ENCODE results near the gene TP53BP1.

TP53BP1 gene

GRCh38 chr15:43520138-43520537 lies 27.2 kb upstream of the TP53BP1 start:
- DNase-seq (ENCODE audit: low read depth in 2 of 2): no peak

- DNase-seq (ENCODE audit: low read depth in 2 of 2): no peak
Observed at GRCh38 chr15:43519196-43519595, 26.2 kb upstream of the TP53BP1 start.

- DNase-seq (ENCODE audit: low read depth in 2 of 2): no peak
Observed at GRCh38 chr15:43518197-43518761, 25.3 kb upstream of the TP53BP1 start.

- DNase-seq (ENCODE audit: low read depth in 2 of 2): no peak
Observed at GRCh38 chr15:43517354-43518196, 24.6 kb upstream of the TP53BP1 start, which contains the start of gene MAP1A. Gene MAP1A, plus strand, starts transcription at chr15:43517608. Its CDS starts 3,866 bp downstream, at chr15:43521474.

- DNase-seq (ENCODE audit: low read depth in 2 of 2): no peak
Observed at GRCh38 chr15:43516801-43517353, 23.9 kb upstream of the TP53BP1 start.

- no peak for DNase-seq (ENCODE audit: low read depth in 2 of 2)
Observed at GRCh38 chr15:43516185-43516584, 23.2 kb upstream of the TP53BP1 start.

GRCh38 chr15:43515741-43516140 lies 22.8 kb upstream of the TP53BP1 start:
- no peak for DNase-seq (ENCODE audit: low read depth in 2 of 2)

GRCh38 chr15:43514241-43515057 lies 21.5 kb upstream of the TP53BP1 start:
- no peak for DNase-seq (ENCODE audit: low read depth in 2 of 2)

GRCh38 chr15:43513550-43513949 lies 20.6 kb upstream of the TP53BP1 start:
- DNase-seq (ENCODE audit: low read depth in 2 of 2): no peak

GRCh38 chr15:43511012-43511885 lies 18.3 kb upstream of the TP53BP1 start:
- DNase-seq (ENCODE audit: low read depth in 2 of 2): no peak

- peak; percentile 91 to 93 for DNase-seq (ENCODE audit: low read depth in 2 of 2)
Observed at GRCh38 chr15:43510200-43511011, 17.4 kb upstream of the TP53BP1 start.

GRCh38 chr15:43509660-43510199 lies 16.8 kb upstream of the TP53BP1 start:
- no peak for DNase-seq (ENCODE audit: low read depth in 2 of 2)

- DNase-seq (ENCODE audit: low read depth in 2 of 2): no peak
Observed at GRCh38 chr15:43508991-43509659, 16.2 kb upstream of the TP53BP1 start.

- no peak for DNase-seq (ENCODE audit: low read depth in 2 of 2)
Observed at GRCh38 chr15:43508421-43508820, 15.5 kb upstream of the TP53BP1 start.

GRCh38 chr15:43505738-43506137 lies 12.8 kb upstream of the TP53BP1 start:
- DNase-seq (ENCODE audit: low read depth in 2 of 2): no peak

GRCh38 chr15:43499635-43500034 lies 6.7 kb upstream of the TP53BP1 start:
- DNase-seq (ENCODE audit: low read depth in 2 of 2): no peak

GRCh38 chr15:43498990-43499389 lies 6.0 kb upstream of the TP53BP1 start:
- no peak for DNase-seq (ENCODE audit: low read depth in 2 of 2)

GRCh38 chr15:43493703-43494472 lies 932 bp upstream of the TP53BP1 start:
- no peak for DNase-seq (ENCODE audit: low read depth in 2 of 2)

GRCh38 chr15:43492266-43492665 lies 690 bp downstream of the TP53BP1 start:
- no peak for DNase-seq (ENCODE audit: low read depth in 2 of 2)

All from stimulated activated CD8-positive, alpha-beta memory T cell treated with anti-CD3 and anti-CD28 coated beads, Interleukin-2, amount 100 ng/mL, for 1 hour (primary cell).